GM18868 (cell line): ENCODE measurements around the gene CPA5.

Experiments used
- ATAC-seq: cut with Tn5 transposase; IDR thresholded peaks from one replicate; pipeline ENCODE4 v1.9.1; 2021; ENCODE audit warnings: mild to moderate bottlenecking, moderate library complexity; ENCODE audit not compliant: unreplicated experiment

Gene CPA5

DNA sequence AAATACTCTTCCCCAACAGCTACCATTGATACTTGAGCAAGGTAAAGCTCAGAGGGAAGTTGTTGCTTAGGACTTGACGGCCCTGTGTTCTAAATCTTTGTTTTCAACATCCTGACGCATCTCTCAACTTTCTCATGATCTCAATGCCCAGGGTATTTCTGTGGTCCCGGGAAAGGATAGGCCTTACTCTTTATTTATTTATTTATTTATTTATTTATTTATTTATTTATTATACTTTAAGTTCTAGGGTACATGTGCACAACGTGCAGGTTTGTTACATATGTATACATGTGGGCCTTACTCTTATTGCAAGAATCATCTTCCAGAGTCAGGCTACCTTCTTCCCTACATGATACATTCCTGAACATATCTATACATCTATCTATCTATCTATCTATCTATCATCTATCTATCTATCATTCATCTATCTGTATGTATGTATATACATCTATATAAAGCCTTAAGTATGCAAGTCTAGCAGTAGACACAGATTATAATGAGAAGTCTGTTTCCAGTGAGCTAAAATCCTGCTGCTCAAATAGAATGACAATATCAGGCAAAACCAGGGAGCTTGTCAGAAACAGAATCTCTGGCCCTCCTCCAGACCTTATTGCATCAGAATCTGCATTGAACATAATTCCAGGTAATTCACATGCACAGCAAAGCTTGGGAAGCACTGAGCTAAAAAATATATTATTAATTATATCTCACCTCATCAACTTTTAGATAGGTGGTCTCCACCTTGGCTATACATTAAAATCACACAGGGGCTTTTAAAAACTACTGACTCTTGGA lies 12.2 kb upstream of the CPA5 start:
- no peak for ATAC-seq

DNA sequence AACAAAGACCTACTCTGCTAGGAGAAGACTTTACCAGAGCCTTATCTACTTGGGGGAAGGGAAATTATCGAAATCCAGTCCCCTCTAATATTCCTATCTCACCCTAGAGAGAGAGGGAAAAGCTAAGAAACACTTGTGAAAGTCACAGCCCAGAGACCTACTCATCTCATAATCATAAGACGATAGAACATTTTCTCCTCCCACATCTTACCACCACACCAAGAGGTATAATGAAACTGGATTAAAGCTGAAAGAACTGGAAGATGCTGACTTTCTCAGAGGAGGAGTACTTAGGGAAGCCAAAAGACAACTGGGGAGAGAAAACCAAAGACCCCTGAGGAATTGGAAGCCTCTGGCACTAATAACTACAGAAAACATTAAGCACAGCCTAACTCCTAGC lies 10.8 kb upstream of the CPA5 start:
- ATAC-seq, result no peak

DNA sequence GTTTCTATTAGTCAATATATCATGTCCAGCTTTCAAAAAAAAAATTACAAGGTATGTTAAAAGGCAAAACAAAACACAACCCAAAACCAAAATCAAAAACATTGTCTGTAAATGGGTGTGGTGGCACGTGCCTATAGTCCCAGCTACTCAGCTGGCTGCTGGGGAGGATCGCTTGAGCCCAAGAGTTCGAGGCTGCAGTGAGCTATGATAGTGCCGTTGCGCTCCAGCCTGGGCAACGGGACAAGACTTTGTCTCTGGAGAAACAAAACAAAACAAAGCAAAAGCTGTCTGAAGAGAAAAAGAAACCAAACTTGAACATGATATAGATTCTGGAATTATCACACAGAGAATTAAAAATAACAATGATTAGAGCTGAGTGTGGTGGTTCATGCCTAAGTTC lies 10.3 kb upstream of the CPA5 start:
- no peak for ATAC-seq

- ATAC-seq, result no peak
Measured at GRCh38 chr7:130337410-130337971, 7.1 kb upstream of the CPA5 start.

- no peak for ATAC-seq
Measured at GRCh38 chr7:130338233-130338632, 6.4 kb upstream of the CPA5 start.

GRCh38 chr7:130341882-130342281 lies 2.7 kb upstream of the CPA5 start:
- ATAC-seq, result no peak

DNA sequence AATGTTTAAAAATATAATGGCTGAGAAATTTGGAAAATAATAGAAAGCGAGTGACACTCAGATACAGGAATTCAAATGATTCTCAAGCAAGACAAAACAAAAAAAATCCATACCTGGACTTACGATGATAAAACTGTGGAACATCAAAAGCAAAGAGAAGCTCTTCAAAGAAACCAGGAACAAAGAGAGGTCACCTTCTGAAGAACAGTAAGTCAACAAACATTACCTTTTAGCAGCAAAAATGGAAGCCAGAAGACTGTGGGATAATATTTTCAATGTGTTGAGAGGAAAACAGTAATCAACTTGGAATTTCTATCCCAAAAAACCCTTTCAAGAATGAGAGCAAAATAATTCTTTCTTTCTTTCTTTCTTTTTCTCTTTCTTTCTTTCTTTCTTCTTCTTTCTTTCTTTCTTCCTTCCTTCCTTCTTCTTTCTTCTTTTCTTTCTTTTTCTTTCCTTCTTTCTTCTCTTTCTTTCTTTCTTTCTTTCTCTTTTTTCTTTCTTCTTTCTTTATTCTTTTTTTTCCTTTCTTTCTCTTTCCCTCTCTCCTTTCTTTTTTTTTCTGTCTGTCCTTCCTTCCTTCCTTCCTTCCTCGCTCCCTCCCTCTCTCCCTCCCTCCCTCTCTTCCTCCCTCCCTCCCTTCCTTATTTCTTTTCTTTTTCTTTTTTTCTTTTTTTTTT lies 1.8 kb upstream of the CPA5 start:
- no peak for ATAC-seq

DNA sequence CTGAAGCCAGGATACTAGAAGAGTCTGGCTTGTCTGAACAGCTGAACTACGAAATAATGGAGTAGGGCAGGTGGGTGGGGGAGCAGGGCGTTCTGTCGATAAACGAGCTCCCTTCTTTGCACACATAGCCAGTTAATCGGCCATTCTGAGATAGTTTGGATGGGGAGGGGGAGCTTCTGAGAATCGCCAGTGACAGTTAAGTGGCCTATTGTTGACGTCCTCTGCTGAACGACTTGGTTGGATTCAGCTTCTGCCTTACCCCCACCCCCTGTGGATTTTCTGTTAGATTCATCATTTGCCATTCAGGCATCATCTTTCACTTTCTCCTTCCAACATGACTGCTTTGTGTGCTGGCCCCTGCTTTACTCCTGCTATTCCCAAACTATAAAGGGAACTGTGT lies 520 bp downstream of the CPA5 start:
- no peak for ATAC-seq

GRCh38 chr7:130345725-130346124 lies 1.1 kb downstream of the CPA5 start:
- ATAC-seq, result no peak

- no peak for ATAC-seq
Measured at GRCh38 chr7:130346177-130346905, 1.7 kb downstream of the CPA5 start.

DNA sequence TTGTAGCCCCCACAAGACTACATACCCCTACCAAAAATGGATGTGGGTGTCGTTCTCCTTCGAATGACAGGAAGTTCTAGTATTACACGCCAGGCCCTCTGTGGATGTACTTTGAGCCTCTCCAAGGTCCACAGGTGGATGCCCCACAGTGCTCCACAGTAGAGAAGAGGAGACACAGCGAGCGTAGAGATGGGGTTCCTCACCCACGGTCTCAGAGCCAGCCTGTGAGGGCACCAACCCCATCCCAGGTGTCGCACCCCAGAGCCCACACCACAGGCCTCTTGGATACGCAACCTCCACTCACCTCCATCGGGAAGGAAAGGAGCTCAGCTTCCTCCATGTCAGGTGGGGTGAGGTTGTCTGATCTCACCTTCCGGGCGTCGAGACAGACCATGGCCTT lies 2.3 kb downstream of the CPA5 start:
- no peak for ATAC-seq

- ATAC-seq, result no peak
Measured at GRCh38 chr7:130349911-130350782, 5.5 kb downstream of the CPA5 start.

GRCh38 chr7:130350945-130351790 lies 6.6 kb downstream of the CPA5 start:
- ATAC-seq, result peak; percentile 52

DNA sequence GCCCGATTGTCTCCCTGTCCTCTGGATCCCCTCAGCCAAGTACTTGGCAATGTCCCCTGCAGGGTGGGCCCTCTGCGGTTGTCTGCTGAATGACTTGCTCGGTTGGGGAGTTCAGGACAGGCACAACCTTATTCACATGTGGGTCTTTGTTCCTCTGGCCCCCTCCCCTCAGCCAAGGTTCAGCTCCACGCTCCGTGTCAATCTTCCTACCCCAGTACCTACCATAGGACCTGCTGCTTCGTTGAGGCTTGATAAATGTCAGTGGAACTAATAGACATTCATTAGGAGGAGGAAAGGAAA lies 7.1 kb downstream of the CPA5 start:
- no peak for ATAC-seq

DNA sequence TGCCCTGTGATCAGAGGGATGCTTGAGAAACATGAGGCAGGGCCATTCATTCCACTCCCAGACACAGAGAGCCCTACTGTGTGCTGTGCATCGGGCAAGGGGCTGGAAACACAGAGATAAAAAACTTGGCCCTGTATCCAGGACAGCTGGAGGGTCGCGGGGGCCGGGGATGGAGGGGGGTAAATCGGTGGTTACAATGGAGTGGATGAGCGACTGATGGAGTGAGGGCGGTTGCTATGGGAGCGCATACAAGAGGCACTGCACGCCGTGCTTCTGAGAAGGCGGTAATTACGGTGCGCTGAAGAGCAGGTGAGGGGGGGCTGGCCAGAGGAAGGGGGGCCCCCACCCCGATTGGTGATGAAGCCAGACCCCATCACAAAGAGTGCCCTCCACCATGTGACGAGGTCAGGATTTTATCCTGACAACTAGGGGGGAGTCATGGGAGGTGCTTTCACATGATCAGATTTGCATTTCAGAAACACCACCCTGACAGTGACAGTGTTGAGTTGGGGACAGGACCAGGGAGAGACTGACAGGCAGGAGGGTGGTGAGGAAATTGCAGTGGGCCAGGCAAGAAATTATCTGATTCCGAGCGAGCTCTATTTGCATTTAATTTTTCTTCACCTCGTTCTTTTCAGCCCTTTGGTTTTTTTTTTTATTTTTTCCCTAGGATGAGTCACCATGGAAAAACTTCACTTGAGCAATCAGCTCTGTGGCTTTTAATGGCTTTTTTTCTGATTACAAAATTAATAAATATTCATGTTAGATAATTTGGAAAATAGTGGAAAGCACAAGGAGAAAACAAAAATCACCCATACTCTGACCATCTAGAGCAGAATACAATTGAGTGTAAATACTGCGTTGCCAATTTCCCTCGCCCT lies 7.8 kb downstream of the CPA5 start:
- no peak for ATAC-seq

GRCh38 chr7:130353196-130353595 lies 8.6 kb downstream of the CPA5 start:
- no peak for ATAC-seq

DNA sequence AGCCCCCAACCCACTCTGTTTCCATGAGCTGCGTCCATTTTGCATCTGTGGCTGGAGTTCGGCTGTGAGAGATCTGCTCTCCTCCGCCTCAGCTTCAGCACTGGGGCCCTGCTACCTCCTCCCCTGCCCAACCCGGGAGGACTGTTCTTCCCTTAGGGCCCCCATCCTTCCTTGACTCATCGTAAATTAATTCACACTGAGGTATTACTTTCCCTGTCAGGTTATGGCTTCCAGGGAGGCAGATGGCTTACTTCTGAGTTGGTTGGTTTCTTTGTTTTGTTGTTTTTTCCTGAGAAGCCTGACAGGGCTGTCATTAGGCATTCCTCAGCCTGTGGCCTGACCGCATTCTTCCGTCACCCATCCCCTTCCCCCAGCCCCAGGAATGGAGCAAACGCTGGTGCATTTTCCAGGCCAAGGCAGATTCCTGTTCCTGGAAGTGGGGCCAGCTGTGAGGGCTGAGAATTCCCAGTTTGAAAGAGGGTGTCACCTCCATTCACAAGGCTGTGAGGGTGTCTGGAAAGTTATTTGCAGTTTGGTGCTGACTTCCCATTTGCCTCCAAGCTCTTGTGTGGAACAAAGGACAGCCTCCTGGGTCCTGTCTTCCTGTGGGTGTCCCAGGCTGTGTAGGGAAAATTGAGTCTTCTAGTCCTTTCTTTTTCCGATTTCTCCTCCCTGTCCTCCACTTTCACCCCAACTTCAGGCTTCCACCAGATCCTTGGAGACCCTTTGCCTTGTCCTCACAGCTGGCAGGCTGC lies 11.7 kb downstream of the CPA5 start:
- no peak for ATAC-seq
